Endometrial microvascular endothelial cells (primary cell): ENCODE measurements around the gene KRTAP2-4. TPM values are rescaled to one million over a fixed set of nuclear protein-coding genes. Genes with fewer than 3 reads are reported as not detected.
"Not testable (repeated sequence)": the region's sequence is repeated elsewhere in the genome, so short reads cannot be mapped to it uniquely, and the experiment has no call there.

Source experiments
- in situ Hi-C: cut with HindIII; loops from 2 replicates; pipeline ENCODE4 v1.10.0; 2017; ENCODE audit warnings: low sequenced_read_pairs, low pct_unique_long_range_greater_than_20kb; ENCODE audit errors: inconsistent ontology term
- total RNA-seq: library from RNA; depleted of rRNA; stranded (reverse); fragments of >200 nt; gene quantifications from one replicate; pipeline ENCODE4 v1.2.3, GENCODE V29; 2015; ENCODE audit errors: inconsistent ontology term

KRTAP2-4 gene
- total RNA-seq, 1 donor from 2014 or later = not detected

DNA sequence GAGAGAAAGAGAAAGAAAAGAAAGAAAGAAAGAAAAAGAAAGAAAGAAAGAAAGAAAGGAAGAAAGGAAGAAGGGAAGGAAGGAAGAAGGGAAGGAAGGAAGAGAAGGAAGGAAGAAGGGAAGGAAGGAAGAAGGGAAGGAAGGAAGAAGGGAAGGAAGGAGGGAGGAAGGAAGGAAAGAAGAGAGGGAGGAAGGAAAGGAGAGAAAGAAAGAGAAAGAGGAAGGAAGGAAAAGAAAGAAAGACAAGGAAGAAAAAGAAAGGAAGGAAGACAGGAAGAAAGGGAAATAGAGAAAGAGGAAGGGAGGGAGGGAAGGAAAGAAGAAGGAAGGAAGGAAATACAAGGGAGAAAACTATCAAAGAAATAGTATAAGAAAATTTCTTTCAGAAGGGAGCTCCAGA lies 11.1 kb upstream of the KRTAP2-4 start:
- in situ Hi-C loops = no loop called here

DNA sequence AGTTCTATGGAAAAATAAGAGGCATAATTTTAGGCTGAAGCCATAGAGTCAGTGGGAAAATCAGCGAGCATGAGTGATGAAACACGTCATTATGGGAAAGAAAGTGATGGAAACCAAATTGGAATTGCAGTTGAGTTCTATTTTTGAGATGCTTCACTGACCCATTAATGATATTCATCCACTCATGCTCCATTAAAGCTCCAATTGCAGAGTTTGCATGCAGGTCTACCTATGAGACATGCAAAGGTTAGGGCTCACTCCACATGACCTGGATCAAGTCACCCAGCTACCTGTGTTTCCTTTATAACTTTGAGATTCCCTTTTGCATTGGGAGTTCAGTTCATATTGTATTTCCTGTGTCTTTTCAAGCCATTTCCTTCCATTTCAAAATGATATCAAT lies 8.0 kb upstream of the KRTAP2-4 start:
- in situ Hi-C loops = no loop called here

DNA sequence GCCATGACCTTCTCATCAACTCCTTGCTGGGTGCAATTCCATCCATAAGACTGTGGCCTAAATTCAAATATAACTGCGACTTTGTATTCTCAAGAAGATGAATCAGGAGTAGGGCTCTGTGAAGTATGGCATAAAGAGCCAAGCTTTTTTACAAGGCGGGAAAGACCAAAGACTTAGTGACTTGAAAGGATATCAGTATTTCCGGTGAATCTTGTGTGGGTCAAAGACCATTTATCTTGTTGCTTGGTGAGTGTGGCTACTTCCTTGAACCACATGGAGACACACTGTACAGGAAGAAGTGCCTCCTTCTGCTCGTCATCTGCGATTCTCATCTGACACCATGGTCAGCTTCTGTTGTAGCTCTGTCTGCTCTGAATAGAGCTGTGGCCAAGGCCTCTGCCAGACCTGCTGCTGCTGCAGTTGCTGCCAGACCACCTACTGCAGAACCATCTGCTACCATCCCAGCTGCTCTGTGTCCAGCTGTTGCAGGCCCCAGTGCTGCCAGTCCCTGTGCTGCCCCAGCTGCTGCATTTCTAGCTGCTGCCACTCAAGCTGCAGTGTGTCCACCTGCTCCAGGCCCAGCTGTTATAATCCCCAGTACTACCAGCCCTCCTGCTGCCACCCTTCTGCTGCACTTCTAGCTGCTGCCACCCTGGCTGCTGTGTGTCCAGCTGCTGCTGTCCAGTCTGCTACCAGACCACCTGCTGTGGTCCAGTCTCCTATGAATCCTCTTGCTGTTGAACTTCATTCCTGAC lies 6.1 kb upstream of the KRTAP2-4 start:
- in situ Hi-C loops = no loop called here

DNA sequence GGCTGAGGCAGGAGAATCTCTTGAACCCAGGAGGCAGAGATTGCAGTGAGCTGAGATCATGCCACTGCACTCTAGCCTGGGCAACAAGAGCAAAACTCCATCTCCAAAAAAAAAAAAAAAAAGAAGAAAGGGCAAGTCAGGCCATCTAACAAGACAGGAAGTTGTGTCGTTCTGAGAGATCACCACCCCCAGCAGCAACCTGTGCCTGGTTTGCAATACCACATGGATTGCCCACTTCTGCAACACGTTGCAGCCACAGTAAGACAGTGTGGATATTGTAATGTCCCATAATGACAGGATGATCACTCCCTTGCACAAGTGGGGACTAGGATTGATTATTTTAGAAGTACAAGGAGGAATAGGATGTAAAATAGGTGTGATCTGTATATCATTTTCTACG lies 3.4 kb upstream of the KRTAP2-4 start:
- in situ Hi-C loops = no loop called here

DNA sequence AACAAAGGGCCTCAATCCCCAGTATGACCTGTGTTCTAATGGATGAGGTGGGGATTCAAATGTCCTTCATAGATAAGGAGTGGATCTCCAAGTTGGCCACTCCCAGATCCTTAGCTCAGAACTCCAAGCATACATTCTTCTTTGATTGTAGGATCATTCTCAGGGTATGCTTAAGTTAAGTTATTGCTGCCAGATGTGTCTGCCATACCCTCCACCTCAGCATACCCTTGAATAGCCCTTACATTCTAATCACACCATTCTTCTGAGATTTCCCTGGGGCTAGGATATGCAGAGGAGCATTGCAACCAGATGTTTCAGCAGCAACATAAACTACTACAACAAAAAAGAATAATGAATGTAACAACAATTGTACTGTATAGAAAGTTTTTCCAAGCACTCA lies 1.6 kb upstream of the KRTAP2-4 start:
- in situ Hi-C loops = no loop called here

DNA sequence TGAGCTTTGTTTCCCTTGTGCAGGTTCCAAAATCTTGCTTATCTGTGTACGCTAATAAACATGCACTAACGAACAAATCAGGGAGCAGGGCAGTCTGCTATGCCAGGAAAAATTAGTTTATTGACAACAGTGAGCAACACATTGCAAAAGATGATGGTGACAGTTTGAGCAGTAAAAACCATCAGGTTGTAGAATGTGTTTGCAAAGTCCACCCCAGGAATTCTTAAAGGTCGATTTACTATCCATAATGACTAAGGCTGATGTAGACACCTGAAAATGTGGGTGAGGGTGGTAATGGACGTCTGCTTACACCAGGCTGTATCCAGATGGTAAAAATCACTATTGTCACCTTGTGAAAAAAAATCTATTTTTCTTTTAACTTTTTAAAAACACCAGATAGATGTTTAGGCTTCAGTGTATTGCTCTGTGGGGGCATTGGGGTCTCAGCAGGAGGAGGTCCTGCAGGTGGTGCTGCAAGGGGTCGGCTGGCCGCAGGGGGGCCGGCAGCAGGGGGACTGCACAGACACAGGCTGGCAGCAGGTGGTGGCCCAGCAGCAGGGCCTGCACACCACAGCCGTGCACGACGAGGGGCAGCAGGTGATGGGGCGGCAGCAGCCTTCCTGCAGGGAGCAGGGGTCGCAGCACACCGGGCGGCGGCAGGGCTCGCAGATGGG lies 526 bp downstream of the KRTAP2-4 start:
- in situ Hi-C loops = not testable (repeated sequence)

DNA sequence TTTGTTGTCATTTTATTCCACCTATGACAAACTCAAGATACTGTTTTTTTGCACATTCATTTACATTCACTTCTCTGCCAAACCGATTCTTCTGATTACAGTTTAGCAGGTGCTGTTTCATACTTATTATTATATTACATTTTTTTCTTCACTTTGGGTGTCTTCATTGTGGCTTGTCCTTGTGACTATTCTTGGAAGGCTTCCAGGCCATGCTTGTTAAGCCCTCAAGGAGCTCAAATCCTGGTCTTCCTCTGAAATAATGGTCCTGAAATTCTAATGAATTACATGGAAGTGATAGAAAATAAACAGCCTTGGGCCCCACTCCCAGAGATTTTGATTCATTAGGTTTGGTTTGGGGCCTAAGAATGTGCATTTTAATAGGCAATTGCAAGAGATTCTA lies 1.4 kb downstream of the KRTAP2-4 start:
- in situ Hi-C loops = no loop called here

DNA sequence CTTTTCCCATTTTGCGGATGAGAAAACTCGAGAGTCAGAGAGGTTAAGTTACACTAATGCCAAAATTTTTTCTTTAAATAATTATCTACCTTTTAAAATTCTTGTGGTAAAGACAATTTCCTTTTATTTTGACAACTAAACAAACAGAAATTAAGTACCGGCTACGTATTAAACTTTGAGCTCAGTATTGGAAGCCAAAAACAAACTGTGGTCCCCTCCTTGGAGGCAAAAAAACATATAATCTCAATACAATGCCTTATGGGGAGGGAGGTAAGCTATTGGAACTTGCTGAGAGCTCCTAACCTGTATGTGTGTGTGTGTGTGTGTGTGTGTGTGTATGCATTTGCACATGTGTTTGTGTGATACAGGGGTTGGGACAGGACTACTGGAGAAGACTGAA lies 2.2 kb downstream of the KRTAP2-4 start:
- in situ Hi-C loops = no loop called here

DNA sequence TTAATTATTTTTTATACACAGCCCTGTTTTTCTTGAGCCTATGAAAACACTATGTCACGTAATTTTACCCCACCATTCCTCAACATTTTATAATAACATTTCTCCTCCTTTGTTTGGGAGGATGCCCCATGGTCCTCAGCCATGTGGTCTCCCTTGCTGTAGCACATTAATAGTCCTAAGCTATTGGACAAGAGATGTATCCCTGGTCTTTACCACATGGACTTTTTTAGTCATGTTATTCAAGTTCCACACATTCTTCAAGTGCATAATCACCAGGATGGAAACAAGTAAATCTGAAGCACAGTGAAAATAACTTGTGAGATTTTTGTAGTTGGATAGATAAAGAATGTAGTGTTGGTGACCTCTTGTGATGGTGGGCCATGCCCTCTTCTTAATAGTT lies 3.7 kb downstream of the KRTAP2-4 start:
- in situ Hi-C loops = no loop called here

DNA sequence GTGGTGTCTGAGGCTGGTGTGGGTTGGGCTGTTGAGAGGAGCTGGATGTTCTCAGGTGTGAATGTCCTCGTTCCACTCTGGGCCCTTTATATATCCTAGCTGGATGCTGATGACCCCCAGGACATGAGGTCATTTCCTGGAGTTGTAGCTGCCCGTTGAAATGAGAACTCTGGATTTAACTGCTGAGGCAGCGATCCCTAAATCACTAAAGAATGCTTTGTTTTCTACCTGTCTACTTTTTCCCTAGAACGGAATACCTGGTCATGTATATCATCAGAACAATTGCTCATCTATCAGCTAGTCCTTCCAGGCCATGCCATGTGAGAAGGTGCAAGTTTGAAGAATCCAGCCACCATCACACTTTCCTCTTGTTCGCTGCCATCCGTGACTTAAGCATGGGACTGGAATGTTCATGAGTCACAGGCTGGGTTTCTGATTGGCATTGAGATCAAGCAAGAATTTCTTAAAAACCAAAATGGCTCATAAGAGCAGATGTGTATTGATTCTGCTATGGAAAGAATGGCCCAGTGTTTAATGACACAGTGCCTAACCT lies 5.6 kb downstream of the KRTAP2-4 start, which contains the start of gene KRTAP2-3:
KRTAP2-3 (minus strand) TSS at position 63 of the 553 bp plus-strand sequence. CDS start 64 bp downstream, outside the sequence.
- in situ Hi-C loops = no loop called here

DNA sequence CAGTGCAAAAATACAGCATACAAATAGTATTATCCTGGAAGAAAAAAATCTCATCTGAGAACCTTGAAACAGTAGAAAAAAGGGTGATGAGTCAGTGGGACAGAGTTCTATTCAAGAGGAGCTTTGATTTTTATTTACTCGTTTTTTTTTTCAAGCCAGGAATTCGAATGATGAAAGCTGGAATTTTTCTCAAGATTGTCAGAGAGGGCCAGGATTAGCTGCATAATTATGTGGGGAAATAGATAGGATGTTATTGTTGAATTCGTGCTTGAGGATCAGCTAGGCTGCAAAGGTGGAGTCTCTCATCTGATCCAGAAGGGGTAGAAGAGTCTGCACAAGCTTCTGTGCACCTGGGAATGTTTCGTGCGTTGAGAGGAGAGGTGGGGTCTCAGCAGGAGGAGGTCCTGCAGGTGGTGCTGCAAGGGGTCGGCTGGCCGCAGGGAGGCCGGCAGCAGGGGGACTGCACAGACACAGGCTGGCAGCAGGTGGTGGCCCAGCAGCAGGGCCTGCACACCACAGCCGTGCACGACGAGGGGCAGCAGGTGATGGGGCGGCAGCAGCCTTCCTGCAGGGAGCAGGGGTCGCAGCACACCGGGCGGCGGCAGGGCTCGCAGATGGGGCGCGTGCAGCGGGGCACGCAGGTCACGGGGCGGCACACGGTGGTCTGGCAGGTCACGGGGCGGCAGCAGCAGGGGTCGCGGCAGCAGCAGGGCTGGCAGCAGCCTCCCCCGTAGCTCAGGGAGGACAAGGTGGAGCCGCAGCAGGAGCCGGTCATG lies 6.2 kb downstream of the KRTAP2-4 start:
- in situ Hi-C loops = not testable (repeated sequence)

DNA sequence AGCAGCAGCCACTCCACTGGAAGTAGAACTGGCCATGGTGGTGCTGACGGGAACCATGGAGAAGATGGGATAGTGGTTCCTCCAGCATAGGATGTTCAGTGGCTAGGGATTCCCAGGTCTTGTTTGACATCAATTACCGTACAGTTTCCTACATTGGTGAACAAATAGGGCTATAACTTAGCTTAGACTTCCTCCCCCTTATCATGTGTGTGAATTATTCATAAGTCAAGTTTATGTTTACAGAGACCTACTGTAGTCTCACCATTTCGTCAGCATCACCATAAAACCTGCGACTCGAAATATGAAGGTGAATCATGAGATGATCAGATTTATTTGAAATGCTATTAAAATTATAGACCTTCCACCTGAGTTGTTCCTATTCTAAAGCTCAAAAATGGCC lies 6.9 kb downstream of the KRTAP2-4 start:
- in situ Hi-C loops = no loop called here

DNA sequence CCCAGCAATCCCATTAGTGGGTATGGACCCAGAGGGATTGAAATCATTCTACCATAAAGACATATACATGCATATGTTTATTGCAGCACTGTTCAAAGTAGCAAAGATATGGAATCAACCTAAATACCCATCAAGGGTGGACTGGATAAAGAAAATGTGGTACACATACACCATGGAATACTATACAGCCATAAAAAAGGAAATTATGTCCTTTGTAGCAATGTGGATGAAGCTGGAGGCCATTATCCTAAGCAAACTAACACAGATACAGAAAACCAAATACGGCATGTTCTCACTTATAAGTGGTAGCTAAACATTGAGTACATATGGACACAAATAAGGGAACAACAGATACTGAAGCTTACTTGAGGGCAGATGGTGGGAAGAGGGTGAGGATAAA lies 8.1 kb downstream of the KRTAP2-4 start:
- in situ Hi-C loops = no loop called here

DNA sequence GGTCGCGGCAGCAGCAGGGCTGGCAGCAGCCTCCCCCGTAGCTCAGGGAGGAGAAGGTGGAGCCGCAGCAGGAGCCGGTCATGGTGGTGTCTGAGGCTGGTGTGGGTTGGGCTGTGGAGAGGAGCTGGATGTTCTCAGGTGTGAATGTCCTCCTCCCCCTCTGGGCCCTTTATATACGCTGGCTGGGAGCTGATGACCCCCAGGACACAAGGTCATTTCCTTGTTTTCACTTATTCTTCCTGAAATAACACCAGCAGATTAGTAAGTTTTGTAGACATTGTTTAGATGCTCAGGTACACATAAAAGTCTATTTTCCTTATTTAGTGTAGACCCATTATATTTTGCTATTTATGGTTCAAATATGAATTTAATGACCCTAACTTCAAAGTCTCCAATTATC lies 10.5 kb downstream of the KRTAP2-4 start, which contains the start of gene KRTAP2-2:
KRTAP2-2 (minus strand) TSS at position 101 of the 400 bp plus-strand sequence; CDS start at position 82, 19 bp downstream.
- in situ Hi-C loops = not testable (repeated sequence)

DNA sequence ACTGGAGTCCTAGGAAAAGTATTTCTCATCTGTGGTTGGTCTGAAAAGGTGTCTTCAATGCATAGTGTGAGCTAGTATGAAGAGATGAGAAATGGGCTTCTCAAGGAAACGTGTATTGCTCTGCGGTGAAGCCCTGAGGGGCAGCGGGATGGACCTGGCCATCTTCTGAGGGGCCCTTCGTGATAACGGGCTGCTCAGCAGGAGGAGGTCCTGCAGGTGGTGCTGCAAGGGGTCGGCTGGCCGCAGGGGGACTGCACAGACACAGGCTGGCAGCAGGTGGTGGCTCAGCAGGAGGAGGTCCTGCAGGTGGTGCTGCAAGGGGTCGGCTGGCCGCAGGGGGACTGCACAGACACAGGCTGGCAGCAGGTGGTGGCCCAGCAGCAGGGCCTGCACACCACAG lies 11.1 kb downstream of the KRTAP2-4 start:
- in situ Hi-C loops = not testable (repeated sequence)

DNA sequence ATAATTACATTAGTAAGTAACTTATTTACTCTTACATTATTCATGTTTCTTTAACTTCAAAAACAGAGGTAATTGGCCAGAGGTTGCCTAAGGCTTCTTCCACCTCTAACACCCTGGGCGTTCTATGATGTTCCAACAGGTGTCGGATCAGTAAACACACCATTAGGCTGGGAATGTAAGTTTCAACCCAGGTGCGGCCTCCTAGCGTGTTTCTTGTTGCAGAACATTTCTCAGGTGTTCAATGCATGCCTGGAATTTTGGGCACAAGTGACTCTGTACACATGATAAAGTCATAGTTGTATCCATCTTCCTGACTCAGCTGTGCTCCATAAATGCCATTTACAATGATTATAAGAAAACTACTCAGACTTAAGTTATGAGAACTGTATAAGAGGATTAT lies 11.7 kb downstream of the KRTAP2-4 start:
- in situ Hi-C loops = no loop called here

DNA sequence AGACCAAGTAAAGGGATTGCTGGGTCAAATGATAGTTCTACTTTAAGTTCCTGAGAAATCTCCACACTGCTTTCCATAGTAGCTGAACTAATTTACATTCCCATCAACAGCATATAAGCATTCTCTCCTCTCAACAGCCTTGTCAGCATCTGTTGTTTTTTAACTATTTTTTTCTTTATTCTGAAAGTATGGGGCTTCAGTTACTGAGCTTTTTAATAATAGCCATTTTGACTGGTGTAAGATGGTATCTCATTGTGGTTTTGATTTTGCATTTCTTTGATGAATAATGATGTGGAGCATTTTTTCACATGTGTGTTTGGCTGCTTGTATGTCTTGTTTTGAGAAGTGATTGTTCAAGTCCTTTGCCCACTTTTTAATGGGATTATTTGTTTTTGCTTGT lies 13.1 kb downstream of the KRTAP2-4 start:
- in situ Hi-C loops = no loop called here

DNA sequence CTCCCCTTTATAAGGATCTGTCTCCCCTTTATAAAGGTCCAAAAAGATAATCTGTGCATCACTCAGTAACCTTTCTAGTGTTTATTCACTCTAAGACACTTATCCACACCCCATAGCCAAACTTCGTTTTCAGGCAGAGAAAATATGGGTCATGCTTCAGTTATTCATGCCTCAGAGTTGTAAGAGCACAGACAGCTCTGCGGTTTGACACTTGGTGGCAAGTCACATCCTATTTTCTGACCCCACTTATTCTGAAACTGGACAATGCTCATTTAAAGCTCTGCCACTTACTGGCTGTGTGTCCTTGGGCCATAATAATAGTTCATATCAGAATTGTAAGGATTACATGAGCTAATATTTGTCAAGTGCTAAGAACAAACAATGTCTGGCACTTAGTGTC lies 16.6 kb downstream of the KRTAP2-4 start:
- in situ Hi-C loops = no loop called here

DNA sequence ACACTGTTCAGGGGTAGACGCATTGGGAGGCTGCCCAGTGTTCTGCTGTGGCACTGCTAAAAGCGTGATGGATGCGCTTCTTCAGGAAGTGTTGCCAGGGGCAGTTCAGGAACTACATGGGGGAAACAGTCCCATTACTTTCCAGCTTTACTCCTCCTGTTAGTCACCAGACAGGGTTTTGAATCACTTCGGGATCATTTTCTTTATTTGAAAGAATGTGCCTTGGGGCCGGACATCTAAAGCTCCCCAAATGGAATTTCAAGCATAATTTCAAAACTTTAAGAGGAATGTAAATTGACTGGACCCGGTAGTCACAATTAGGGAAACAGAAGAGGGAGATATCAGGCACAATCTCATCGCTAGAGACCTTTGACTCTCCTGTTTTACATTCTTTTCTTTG lies 17.2 kb downstream of the KRTAP2-4 start:
- in situ Hi-C loops = no loop called here
